ENCODE data around the gene HSPB1.
A peak's percentile ranks its signal among the peaks of the same experiment; 100 is the strongest.

- TF ChIP-seq CTCF (conservative IDR thresholded peaks at IDR 0.05; ENCODE audit: low read length): peak; percentile 85
- no peak for TF ChIP-seq EZH2phosphoT487 (IDR thresholded peaks at IDR 0.05; ENCODE audit: borderline replicate concordance, low read depth, low read length)
These were observed 39.6 kb upstream of the HSPB1 start for GRCh38 chr7:76262683-76263402.

All from OCI-LY7 (cell line).